Natural killer cell (primary cell): Measurements from ENCODE around the gene ATP6V0B. TPM values are rescaled to one million over a fixed set of nuclear protein-coding genes. Genes with fewer than 3 reads are reported as not detected.

ENCODE experiments used
- ATAC-seq, 3 donors: fragments of 150-1000 bp in 2 of 3; fragments of 200-7000 bp in 1 of 3; cut with Tn5 transposase; 1 replicate in 1 of 3; 2 replicates in 2 of 3; pipeline ENCODE4 v1.10.0; 2021; ENCODE audit warnings: mild to moderate bottlenecking in 2 of 3, moderate library complexity in 2 of 3
- DNase-seq, 2 donors: peaks; one replicate each; pipeline versions ENCODE4 v3.0.0 to v3.0.0-alpha.2; 2013 to 2021; ENCODE audit warnings: mixed read lengths in 1 of 2
- H3K27ac ChIP-seq: one replicate; pipeline ENCODE4 v1.5.1; 2013; ENCODE audit warnings: mild to moderate bottlenecking, low read length
- H3K27me3 ChIP-seq: one replicate; pipeline ENCODE4 v1.6.1; 2013; ENCODE audit warnings: low read length; ENCODE audit not compliant: control insufficient read depth, insufficient read depth
- H3K36me3 ChIP-seq: one replicate; pipeline ENCODE4 v1.6.1; 2013; ENCODE audit warnings: low read length; ENCODE audit not compliant: control insufficient read depth, insufficient read depth
- H3K4me1 ChIP-seq: one replicate; pipeline ENCODE4 v1.6.1; 2013; ENCODE audit warnings: low read length; ENCODE audit not compliant: control insufficient read depth, insufficient read depth
- H3K4me3 ChIP-seq: one replicate; pipeline ENCODE4 v1.5.1; 2013; ENCODE audit warnings: low read length
- H3K9me3 ChIP-seq: one replicate; pipeline ENCODE4 v1.6.1; 2013; ENCODE audit warnings: low read length; ENCODE audit not compliant: control insufficient read depth, insufficient read depth
- H3K27ac Mint-ChIP-seq, 2 donors: one replicate each; pipeline ENCODE4 v1.8.0; 2022; ENCODE audit warnings: mild to moderate bottlenecking in 2 of 2, mixed read lengths in 2 of 2, moderate library complexity in 1 of 2
- H3K27me3 Mint-ChIP-seq, 2 donors: one replicate each; pipeline ENCODE4 v1.8.0; 2022; ENCODE audit warnings: low read depth in 2 of 2, mixed read lengths in 2 of 2
- H3K36me3 Mint-ChIP-seq: one replicate; pipeline ENCODE4 v1.8.0; 2022; ENCODE audit warnings: mixed read lengths
- H3K4me1 Mint-ChIP-seq, 2 donors: one replicate each; pipeline ENCODE4 v1.8.0; 2022; ENCODE audit warnings: mixed read lengths in 2 of 2
- H3K4me3 Mint-ChIP-seq: one replicate; pipeline ENCODE4 v1.8.0; 2022; ENCODE audit warnings: mild to moderate bottlenecking, moderate library complexity, mixed read lengths
- H3K9me3 Mint-ChIP-seq, 2 donors: one replicate each; pipeline ENCODE4 v1.8.0; 2022; ENCODE audit warnings: mixed read lengths in 2 of 2
- WGBS: methylation state at CpG from one replicate; pipeline ENCODE4 v1.1.7; 2013; ENCODE audit warnings: missing lambda C conversion rate; ENCODE audit not compliant: insufficient coverage; 5-methylcytosine and 5-hydroxymethylcytosine counted together
- intact Hi-C: fragments of 100-400 bp; cut with micrococcal nuclease; formaldehyde crosslinking; loops from one replicate; pipeline ENCODE4 v1.14.2; 2022
- total RNA-seq, 4 donors: library from RNA; stranded (reverse); fragments of 120-200 nt in 1 of 4; gene quantifications; one replicate each; pipeline versions ENCODE4 v1.2.3 to v1.2.4, GENCODE V29; 2013 to 2022
- TF ChIP-seq, protein P1 (sequence below): fragments of 200-600 bp; IDR thresholded peaks from one replicate; pipeline ENCODE4 v1.8.0; 2022; ENCODE audit warnings: antibody characterized with exemption

The ATP6V0B gene
- total RNA-seq, 3 donors from 2014 or later (not counting 1 experiment from before 2014, with no cell fraction given): 76.3 to 115 (median 113) TPM

DNA sequence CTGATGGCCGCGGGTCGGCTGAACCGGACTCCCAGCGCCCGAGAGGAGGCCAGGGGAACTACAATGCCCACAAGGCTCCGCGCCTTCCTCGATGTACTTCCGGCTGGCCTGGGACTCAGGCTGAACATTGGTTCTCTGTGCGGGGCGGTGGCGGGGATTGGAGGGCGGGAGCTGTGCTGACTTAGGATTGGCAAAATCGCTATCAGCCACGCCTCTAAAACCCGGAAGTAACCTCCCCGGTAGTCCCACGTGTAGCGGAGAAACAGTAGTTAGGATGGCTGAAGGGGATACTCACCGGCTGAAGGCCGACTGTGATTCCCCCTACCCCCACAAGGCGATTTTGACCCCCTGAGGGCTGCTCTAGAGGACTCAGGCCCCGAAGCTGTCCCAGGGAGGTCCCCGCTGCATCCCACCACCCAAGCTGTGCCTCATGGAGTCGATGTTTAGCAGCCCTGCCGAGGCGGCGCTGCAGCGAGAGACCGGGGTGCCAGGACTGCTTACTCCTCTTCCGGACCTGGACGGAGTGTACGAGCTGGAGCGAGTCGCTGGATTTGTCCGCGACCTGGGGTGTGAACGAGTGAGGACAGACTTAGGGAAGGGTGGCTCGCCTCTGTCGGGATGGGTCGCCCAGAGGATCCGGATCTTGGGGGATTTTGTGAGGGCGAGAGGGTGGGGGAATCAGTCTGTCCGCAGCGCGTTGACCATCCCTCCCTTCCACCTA is 4.9 kb upstream of the ATP6V0B start, which contains the start of gene DPH2:
DPH2 (plus strand) TSS at position 265 of the 721 bp plus-strand sequence; CDS start at position 431, 166 bp downstream.
- H3K4me1 Mint-ChIP-seq: peaks cover 36 to 37% of the 10 kb centered on the region in 2 donors
- Histone ChIP-seq H3K36me3 (peaks cover 3% of the 10 kb centered on the region), H3K27ac (no peak within 1 kb of the TSS), H3K4me1 (peaks cover 28% of the 10 kb centered on the region), H3K27me3 (no peaks in the 10 kb centered on the region), H3K9me3 (no peaks in the 10 kb centered on the region), H3K4me3 (peak within 1 kb of the TSS; percentile 61)
- ATAC-seq (peak; percentile 88 to 95 (median 90)), DNase-seq (peak; percentile 84 to 97)
- intact Hi-C loops: loop anchor here (1.0 kb wide), 1 partner anchor 24 kb away; the partner anchor contains the start of gene IPO13
- TF ChIP-seq, protein P1, sequence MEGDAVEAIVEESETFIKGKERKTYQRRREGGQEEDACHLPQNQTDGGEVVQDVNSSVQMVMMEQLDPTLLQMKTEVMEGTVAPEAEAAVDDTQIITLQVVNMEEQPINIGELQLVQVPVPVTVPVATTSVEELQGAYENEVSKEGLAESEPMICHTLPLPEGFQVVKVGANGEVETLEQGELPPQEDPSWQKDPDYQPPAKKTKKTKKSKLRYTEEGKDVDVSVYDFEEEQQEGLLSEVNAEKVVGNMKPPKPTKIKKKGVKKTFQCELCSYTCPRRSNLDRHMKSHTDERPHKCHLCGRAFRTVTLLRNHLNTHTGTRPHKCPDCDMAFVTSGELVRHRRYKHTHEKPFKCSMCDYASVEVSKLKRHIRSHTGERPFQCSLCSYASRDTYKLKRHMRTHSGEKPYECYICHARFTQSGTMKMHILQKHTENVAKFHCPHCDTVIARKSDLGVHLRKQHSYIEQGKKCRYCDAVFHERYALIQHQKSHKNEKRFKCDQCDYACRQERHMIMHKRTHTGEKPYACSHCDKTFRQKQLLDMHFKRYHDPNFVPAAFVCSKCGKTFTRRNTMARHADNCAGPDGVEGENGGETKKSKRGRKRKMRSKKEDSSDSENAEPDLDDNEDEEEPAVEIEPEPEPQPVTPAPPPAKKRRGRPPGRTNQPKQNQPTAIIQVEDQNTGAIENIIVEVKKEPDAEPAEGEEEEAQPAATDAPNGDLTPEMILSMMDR: no peak
- no peaks in the 10 kb centered on the region for H3K27me3 Mint-ChIP-seq
- no peaks in the 10 kb centered on the region for H3K36me3 Mint-ChIP-seq
- under 1% methylated on average over 39 of the region's 47 CpGs for WGBS
- peak within 1 kb of the TSS; percentile 95 for H3K4me3 Mint-ChIP-seq
- H3K27ac Mint-ChIP-seq: peak within 1 kb of the TSS; percentile 75 to 82
- H3K9me3 Mint-ChIP-seq: no peaks in the 10 kb centered on the region

DNA sequence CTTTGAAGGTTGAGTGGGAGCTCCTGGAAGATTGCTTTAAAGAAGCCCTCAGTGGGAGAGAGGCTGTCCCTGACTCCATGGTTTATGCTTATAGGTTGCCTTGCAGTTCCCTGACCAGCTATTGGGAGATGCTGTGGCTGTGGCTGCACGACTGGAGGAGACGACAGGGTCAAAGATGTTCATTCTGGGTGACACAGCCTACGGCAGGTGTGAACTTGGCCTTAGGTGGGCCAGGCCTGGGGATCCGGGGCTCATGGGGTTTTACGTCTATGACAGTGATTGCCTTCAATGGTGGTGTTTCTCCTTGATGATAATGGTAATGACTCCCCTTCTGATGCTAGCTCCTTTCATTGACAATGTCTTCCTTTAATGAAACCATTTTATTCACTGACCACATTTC is 4.3 kb upstream of the ATP6V0B start:
- DNase-seq (no peak), ATAC-seq (no peak)
- Histone ChIP-seq H3K36me3 (peaks cover 3% of the 10 kb centered on the region), H3K27me3 (no peaks in the 10 kb centered on the region), H3K4me1 (peaks cover 33% of the 10 kb centered on the region), H3K9me3 (no peaks in the 10 kb centered on the region), H3K27ac (no peak overlapping the region), H3K4me3 (peak overlapping the region; percentile 61)
- Mint-ChIP-seq H3K9me3 (no peaks in the 10 kb centered on the region), H3K4me3 (peak overlapping the region; percentile 95), H3K36me3 (no peaks in the 10 kb centered on the region), H3K27me3 (no peaks in the 10 kb centered on the region), H3K4me1 (peaks cover 36 to 41% of the 10 kb centered on the region in 2 donors), H3K27ac (peak overlapping the region; percentile 75 to 82)
- intact Hi-C loops: no loop called here
- WGBS: 50% methylated on average over 4 of the region's 5 CpGs
- TF ChIP-seq, protein P1: no peak

DNA sequence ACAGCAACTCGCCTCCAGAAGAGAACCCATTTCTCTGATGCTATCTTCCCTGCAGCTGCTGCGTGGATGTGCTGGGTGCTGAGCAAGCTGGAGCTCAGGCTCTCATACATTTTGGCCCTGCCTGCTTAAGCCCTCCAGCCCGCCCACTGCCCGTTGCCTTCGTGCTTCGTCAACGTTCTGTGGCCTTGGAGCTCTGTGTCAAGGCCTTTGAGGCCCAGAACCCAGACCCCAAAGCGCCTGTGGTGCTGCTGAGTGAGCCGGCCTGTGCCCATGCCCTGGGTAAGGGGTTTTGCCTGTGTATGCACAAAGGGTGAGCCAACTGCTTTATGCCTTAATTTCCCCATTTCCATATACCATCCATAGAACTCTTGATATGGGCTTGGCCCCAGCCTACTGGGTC is 3.8 kb upstream of the ATP6V0B start:
- H3K27ac Mint-ChIP-seq: no peak overlapping the region

More for the DNA sequence above, 3.8 kb upstream of the ATP6V0B start:
- intact Hi-C loops: no loop called here
- H3K9me3 Mint-ChIP-seq: no peaks in the 10 kb centered on the region
- ATAC-seq (no peak), DNase-seq (no peak)
- peaks cover 38 to 45% of the 10 kb centered on the region in 2 donors for H3K4me1 Mint-ChIP-seq
- no peaks in the 10 kb centered on the region for H3K36me3 Mint-ChIP-seq
- peaks cover 3% of the 10 kb centered on the region for H3K36me3 ChIP-seq
- H3K27me3 Mint-ChIP-seq: no peaks in the 10 kb centered on the region
- TF ChIP-seq, protein P1: no peak
- H3K4me1 ChIP-seq: peaks cover 37% of the 10 kb centered on the region
- H3K27me3 ChIP-seq: no peaks in the 10 kb centered on the region
- peak overlapping the region; percentile 95 for H3K4me3 Mint-ChIP-seq
- no peak overlapping the region for H3K4me3 ChIP-seq
- H3K9me3 ChIP-seq: no peaks in the 10 kb centered on the region
- 91% methylated on average over 9 of the region's 9 CpGs for WGBS
- H3K27ac ChIP-seq: no peak overlapping the region
